GM23338 (cell line): ENCODE results near the gene DCD. TPM values are rescaled to one million over a fixed set of nuclear protein-coding genes. Genes with fewer than 3 reads are reported as not detected.

Experiments
- ATAC-seq: fragments of 200-7000 bp; cut with Tn5 transposase; 3 replicates; pipeline ENCODE4 v1.9.1; 2020
- DNase-seq: peaks from one replicate; pipeline ENCODE4 v3.0.0-alpha.2; 2015; ENCODE audit warnings: low spot score
- H2AFZ ChIP-seq: fragments of 200-600 bp; sonication (generic); 2 replicates; pipeline ENCODE4 v1.8.0; 2016; ENCODE audit warnings: antibody characterized with exemption, mild to moderate bottlenecking, moderate library complexity
- H3F3A ChIP-seq: fragments of 200-600 bp; sonication (generic); replicated peaks from 2 replicates; pipeline ENCODE4 v1.8.0; 2017; ENCODE audit warnings: antibody characterized with exemption, mixed run types, low read depth
- H3K27ac ChIP-seq: fragments of 200-600 bp; sonication (generic); 2 replicates; pipeline ENCODE4 v1.6.1; 2016; ENCODE audit warnings: low read depth
- H3K27me3 ChIP-seq: fragments of 200-600 bp; sonication (generic); 2 replicates; pipeline ENCODE4 v1.8.0; 2016; ENCODE audit warnings: mild to moderate bottlenecking, mixed run types, moderate library complexity; ENCODE audit not compliant: insufficient read depth
- H3K36me3 ChIP-seq: fragments of 200-600 bp; sonication (generic); 2 replicates; pipeline ENCODE4 v1.8.0; 2016; ENCODE audit warnings: mild to moderate bottlenecking; ENCODE audit not compliant: insufficient read depth
- H3K4me1 ChIP-seq: fragments of 200-600 bp; sonication (generic); 2 replicates; pipeline ENCODE4 v1.8.0; 2016; ENCODE audit warnings: mild to moderate bottlenecking, moderate library complexity; ENCODE audit not compliant: insufficient read depth
- H3K4me2 ChIP-seq: fragments of 200-600 bp; sonication (generic); 2 replicates; pipeline ENCODE4 v1.7.1; 2017; ENCODE audit warnings: mixed run types
- H3K4me3 ChIP-seq: fragments of 200-600 bp; sonication (generic); 2 replicates; pipeline ENCODE4 v1.6.1; 2016; ENCODE audit warnings: mixed run types
- H3K79me2 ChIP-seq: fragments of 200-600 bp; sonication (generic); replicated peaks from 2 replicates; pipeline ENCODE4 v1.8.0; 2017; ENCODE audit warnings: mild to moderate bottlenecking; ENCODE audit not compliant: insufficient read depth
- H3K9me2 ChIP-seq: fragments of 200-600 bp; sonication (generic); 2 replicates; pipeline ENCODE4 v1.8.0; 2017; ENCODE audit not compliant: insufficient read depth
- H4K20me1 ChIP-seq: fragments of 200-600 bp; sonication (generic); replicated peaks from 2 replicates; pipeline ENCODE4 v1.8.0; 2017; ENCODE audit warnings: mild to moderate bottlenecking; ENCODE audit not compliant: insufficient read depth
- H3K27ac Mint-ChIP-seq: 2 replicates; pipeline ENCODE4 v1.8.0; 2020; ENCODE audit warnings: inconsistent platforms, mild to moderate bottlenecking, moderate library complexity, mixed read lengths
- H3K27me3 Mint-ChIP-seq: 3 replicates; pipeline ENCODE4 v1.8.0; 2022; ENCODE audit warnings: low read depth, mild to moderate bottlenecking, moderate library complexity, mixed read lengths, inconsistent platforms; ENCODE audit not compliant: insufficient read depth, poor library complexity
- H3K36me3 Mint-ChIP-seq: 3 replicates; pipeline ENCODE4 v1.8.0; 2021; ENCODE audit warnings: low read depth, mild to moderate bottlenecking, inconsistent platforms, moderate library complexity, mixed read lengths
- H3K4me1 Mint-ChIP-seq: 3 replicates; pipeline ENCODE4 v1.8.0; 2020; ENCODE audit warnings: mild to moderate bottlenecking, inconsistent platforms, mixed read lengths
- H3K4me3 Mint-ChIP-seq: 3 replicates; pipeline ENCODE4 v1.8.0; 2021; ENCODE audit warnings: moderate library complexity, mild to moderate bottlenecking, inconsistent platforms, mixed read lengths
- H3K9me3 Mint-ChIP-seq: 3 replicates; pipeline ENCODE4 v1.8.0; 2020; ENCODE audit warnings: moderate library complexity, mild to moderate bottlenecking, inconsistent platforms, mixed read lengths
- polyA plus RNA-seq: library from polyadenylated mRNA; unstranded; fragments of >200 nt; fragmentation: Nextera tagmentation; extraction: Ambion mirVana; gene quantifications from 2 replicates; pipeline ENCODE4 v1.2.1, GENCODE V29; 2016
- total RNA-seq: library from RNA; depleted of rRNA; stranded (reverse); fragments of >200 nt; shearing (Covaris generic); gene quantifications from 2 replicates; pipeline ENCODE4 v1.2.3, GENCODE V29; 2014
- TF ChIP-seq, protein P1 (sequence below), 2 experiments: fragments of 200-600 bp in 1 of 2; sonication (generic) in 1 of 2; conservative IDR thresholded peaks; 2 replicates each; pipeline versions ENCODE4 v1.5.1 to v1.6.1; 2016 to 2017; ENCODE audit warnings: antibody characterized with exemption in 2 of 2, low read depth in 2 of 2, mild to moderate bottlenecking in 2 of 2, moderate library complexity in 1 of 2
- TF ChIP-seq, protein P2 (sequence below): fragments of 250-450 bp; sonication (Bioruptor Pico); IDR thresholded peaks from 2 replicates; pipeline ENCODE4 v1.5.0; 2020; ENCODE audit warnings: mild to moderate bottlenecking, moderate library complexity

The DCD gene
- total and polyA plus RNA-seq, 2 experiments from 2014 or later = not detected

DNA sequence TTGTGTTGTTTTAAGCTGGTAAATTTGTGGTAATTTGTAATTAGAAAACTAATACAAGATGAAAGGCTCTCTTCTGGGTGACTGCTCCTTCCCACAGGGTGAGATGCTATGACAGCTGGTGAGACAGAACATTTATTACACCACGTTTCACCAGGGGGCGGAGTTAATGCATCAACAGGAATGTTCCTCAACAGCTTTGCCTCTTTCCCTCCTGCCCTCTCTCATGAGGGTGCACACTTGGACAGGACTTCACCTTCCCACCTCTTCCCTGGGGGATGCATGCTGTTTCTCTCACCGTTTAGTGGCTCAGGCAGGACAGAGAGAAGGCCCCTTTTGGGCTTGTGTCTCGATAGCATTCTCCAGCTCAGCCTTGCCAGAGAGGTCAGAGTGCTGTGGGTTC, 46.3 kb downstream of the DCD start:
- H3K9me3 Mint-ChIP-seq = no peaks in the 10 kb centered on the region
- no peaks in the 10 kb centered on the region for H3K36me3 Mint-ChIP-seq
- Histone ChIP-seq H3F3A (no peaks in the 10 kb centered on the region), H3K4me2 (no peak overlapping the region), H2AFZ (peak overlapping the region; percentile 72; the same call in 1 of the 2 replicates), H3K79me2 (no peaks in the 10 kb centered on the region), H4K20me1 (no peaks in the 10 kb centered on the region), H3K27me3 (no peaks in the 10 kb centered on the region), H3K4me1 (no peaks in the 10 kb centered on the region; the same call in 1 of the 2 replicates), H3K27ac (no peak overlapping the region), H3K36me3 (no peaks in the 10 kb centered on the region), H3K4me3 (no peak overlapping the region), H3K9me2 (no peaks in the 10 kb centered on the region)
- ATAC-seq (peak; percentile 36; the same call in 2 of the 3 replicates), DNase-seq (peak; percentile 58)
- H3K27ac Mint-ChIP-seq = no peak overlapping the region
- H3K27me3 Mint-ChIP-seq = peaks cover 8% of the 10 kb centered on the region
- H3K4me1 Mint-ChIP-seq = peaks cover 2% of the 10 kb centered on the region; the same call in 1 of the 3 replicates
- no peak overlapping the region for H3K4me3 Mint-ChIP-seq
- TF ChIP-seq, protein P1, sequence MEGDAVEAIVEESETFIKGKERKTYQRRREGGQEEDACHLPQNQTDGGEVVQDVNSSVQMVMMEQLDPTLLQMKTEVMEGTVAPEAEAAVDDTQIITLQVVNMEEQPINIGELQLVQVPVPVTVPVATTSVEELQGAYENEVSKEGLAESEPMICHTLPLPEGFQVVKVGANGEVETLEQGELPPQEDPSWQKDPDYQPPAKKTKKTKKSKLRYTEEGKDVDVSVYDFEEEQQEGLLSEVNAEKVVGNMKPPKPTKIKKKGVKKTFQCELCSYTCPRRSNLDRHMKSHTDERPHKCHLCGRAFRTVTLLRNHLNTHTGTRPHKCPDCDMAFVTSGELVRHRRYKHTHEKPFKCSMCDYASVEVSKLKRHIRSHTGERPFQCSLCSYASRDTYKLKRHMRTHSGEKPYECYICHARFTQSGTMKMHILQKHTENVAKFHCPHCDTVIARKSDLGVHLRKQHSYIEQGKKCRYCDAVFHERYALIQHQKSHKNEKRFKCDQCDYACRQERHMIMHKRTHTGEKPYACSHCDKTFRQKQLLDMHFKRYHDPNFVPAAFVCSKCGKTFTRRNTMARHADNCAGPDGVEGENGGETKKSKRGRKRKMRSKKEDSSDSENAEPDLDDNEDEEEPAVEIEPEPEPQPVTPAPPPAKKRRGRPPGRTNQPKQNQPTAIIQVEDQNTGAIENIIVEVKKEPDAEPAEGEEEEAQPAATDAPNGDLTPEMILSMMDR (conservative IDR thresholded peaks at IDR 0.05; ENCODE audit: low read depth in 2 of 2) = peak; percentile 7 to 38; a peak in 2 of 4 replicates
- TF ChIP-seq, protein P2, sequence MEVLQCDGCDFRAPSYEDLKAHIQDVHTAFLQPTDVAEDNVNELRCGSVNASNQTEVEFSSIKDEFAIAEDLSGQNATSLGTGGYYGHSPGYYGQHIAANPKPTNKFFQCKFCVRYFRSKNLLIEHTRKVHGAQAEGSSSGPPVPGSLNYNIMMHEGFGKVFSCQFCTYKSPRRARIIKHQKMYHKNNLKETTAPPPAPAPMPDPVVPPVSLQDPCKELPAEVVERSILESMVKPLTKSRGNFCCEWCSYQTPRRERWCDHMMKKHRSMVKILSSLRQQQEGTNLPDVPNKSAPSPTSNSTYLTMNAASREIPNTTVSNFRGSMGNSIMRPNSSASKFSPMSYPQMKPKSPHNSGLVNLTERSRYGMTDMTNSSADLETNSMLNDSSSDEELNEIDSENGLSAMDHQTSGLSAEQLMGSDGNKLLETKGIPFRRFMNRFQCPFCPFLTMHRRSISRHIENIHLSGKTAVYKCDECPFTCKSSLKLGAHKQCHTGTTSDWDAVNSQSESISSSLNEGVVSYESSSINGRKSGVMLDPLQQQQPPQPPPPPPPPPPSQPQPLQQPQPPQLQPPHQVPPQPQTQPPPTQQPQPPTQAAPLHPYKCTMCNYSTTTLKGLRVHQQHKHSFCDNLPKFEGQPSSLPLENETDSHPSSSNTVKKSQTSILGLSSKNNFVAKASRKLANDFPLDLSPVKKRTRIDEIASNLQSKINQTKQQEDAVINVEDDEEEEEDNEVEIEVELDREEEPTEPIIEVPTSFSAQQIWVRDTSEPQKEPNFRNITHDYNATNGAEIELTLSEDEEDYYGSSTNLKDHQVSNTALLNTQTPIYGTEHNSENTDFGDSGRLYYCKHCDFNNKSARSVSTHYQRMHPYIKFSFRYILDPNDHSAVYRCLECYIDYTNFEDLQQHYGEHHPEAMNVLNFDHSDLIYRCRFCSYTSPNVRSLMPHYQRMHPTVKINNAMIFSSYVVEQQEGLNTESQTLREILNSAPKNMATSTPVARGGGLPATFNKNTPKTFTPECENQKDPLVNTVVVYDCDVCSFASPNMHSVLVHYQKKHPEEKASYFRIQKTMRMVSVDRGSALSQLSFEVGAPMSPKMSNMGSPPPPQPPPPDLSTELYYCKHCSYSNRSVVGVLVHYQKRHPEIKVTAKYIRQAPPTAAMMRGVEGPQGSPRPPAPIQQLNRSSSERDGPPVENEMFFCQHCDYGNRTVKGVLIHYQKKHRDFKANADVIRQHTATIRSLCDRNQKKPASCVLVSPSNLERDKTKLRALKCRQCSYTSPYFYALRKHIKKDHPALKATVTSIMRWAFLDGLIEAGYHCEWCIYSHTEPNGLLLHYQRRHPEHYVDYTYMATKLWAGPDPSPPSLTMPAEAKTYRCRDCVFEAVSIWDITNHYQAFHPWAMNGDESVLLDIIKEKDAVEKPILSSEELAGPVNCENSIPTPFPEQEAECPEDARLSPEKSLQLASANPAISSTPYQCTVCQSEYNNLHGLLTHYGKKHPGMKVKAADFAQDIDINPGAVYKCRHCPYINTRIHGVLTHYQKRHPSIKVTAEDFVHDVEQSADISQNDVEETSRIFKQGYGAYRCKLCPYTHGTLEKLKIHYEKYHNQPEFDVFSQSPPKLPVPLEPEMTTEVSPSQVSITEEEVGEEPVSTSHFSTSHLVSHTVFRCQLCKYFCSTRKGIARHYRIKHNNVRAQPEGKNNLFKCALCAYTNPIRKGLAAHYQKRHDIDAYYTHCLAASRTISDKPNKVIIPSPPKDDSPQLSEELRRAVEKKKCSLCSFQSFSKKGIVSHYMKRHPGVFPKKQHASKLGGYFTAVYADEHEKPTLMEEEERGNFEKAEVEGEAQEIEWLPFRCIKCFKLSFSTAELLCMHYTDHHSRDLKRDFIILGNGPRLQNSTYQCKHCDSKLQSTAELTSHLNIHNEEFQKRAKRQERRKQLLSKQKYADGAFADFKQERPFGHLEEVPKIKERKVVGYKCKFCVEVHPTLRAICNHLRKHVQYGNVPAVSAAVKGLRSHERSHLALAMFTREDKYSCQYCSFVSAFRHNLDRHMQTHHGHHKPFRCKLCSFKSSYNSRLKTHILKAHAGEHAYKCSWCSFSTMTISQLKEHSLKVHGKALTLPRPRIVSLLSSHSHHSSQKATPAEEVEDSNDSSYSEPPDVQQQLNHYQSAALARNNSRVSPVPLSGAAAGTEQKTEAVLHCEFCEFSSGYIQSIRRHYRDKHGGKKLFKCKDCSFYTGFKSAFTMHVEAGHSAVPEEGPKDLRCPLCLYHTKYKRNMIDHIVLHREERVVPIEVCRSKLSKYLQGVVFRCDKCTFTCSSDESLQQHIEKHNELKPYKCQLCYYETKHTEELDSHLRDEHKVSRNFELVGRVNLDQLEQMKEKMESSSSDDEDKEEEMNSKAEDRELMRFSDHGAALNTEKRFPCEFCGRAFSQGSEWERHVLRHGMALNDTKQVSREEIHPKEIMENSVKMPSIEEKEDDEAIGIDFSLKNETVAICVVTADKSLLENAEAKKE (CRISPR knock-in tag) = no peak

DNA sequence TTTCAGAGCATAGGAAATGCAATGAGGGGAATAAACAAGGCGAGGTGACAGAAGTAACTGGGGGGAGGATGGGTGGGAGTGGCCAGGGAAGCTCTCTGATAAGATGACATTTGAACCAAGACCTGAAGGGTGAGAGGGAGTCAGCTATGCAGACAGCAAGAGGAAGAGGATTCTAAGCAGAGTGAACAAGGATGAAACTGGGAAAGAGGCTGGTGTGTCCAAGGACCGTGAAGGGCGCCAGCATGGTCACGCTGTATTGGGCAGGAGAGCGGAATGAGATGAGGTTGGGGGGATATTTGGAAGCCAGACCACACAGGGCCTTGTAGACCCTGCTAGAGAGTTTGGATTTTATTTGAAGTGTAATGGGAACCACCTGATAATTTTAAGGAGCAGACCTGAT, 49.2 kb downstream of the DCD start:
- H3K27me3 Mint-ChIP-seq = peaks cover 17% of the 10 kb centered on the region
- Histone ChIP-seq H3K36me3 (no peaks in the 10 kb centered on the region), H3K9me2 (no peaks in the 10 kb centered on the region), H4K20me1 (no peaks in the 10 kb centered on the region), H3K79me2 (no peaks in the 10 kb centered on the region), H3K4me1 (no peaks in the 10 kb centered on the region; the same call in 1 of the 2 replicates), H2AFZ (no peak overlapping the region), H3K4me3 (no peak overlapping the region), H3F3A (no peaks in the 10 kb centered on the region), H3K27me3 (peaks cover 17% of the 10 kb centered on the region; the same call in 1 of the 2 replicates), H3K4me2 (no peak overlapping the region), H3K27ac (no peak overlapping the region)
- no peaks in the 10 kb centered on the region for H3K36me3 Mint-ChIP-seq
- H3K27ac Mint-ChIP-seq = no peak overlapping the region
- DNase-seq (no peak), ATAC-seq (no peak)
- peaks cover 6% of the 10 kb centered on the region for H3K4me1 Mint-ChIP-seq
- H3K4me3 Mint-ChIP-seq = no peak overlapping the region
- no peaks in the 10 kb centered on the region for H3K9me3 Mint-ChIP-seq
- TF ChIP-seq, protein P2 (CRISPR knock-in tag) = no peak
